NT2/D1 (cell line): ENCODE results near the gene KIF21A.

Experiments
- SUZ12 ChIP-seq: IDR thresholded peaks from 2 replicates; pipeline ENCODE4 v1.6.1; 2011; ENCODE audit not compliant: insufficient read length, insufficient read depth; ENCODE audit errors: extremely low read depth
- YY1 ChIP-seq: IDR thresholded peaks from 2 replicates; pipeline ENCODE4 v1.6.1; 2011; ENCODE audit not compliant: insufficient read length, insufficient read depth
- ZNF274 ChIP-seq: IDR thresholded peaks from 2 replicates; pipeline ENCODE4 v1.6.1; 2011; ENCODE audit warnings: mild to moderate bottlenecking, low read depth, low read length

- TF ChIP-seq SUZ12: no peak
- TF ChIP-seq ZNF274: no peak
- no peak for TF ChIP-seq YY1
Observed at GRCh38 chr12:39332661-39333175, 110.2 kb downstream of the KIF21A start.
